Tibial artery (tissue), 4 donors: ENCODE measurements around the gene DNAAF3.
"Not testable (repeated sequence)": the region's sequence is repeated elsewhere in the genome, so short reads cannot be mapped to it uniquely, and the experiment has no call there.

Source experiments
- DNase-seq, 2 donors: peaks; one replicate each; pipeline ENCODE4 v3.0.0-alpha.2; 2019
- H3K27ac ChIP-seq, 2 donors: fragments of 200-600 bp; sonication (generic) in 1 of 2; 1 replicate in 1 of 2; 2 replicates in 1 of 2; pipeline ENCODE4 v1.5.1; 2018 to 2019; ENCODE audit warnings: mild to moderate bottlenecking in 1 of 2
- H3K27me3 ChIP-seq, 2 donors: fragments of 200-600 bp; sonication (generic) in 1 of 2; one replicate each; pipeline versions ENCODE4 v1.5.1 to v1.6.0; 2016 to 2019
- H3K36me3 ChIP-seq, 3 donors: fragments of 200-600 bp; sonication (generic) in 2 of 3; one replicate each; pipeline ENCODE4 v1.5.1; 2016 to 2019; ENCODE audit warnings: mild to moderate bottlenecking in 2 of 3
- H3K4me1 ChIP-seq, 4 donors: fragments of 200-600 bp; sonication (generic) in 2 of 4; 1 replicate in 3 of 4; 2 replicates in 1 of 4; pipeline ENCODE4 v1.5.1; 2016 to 2019
- H3K4me3 ChIP-seq, 2 donors: fragments of 200-600 bp; sonication (generic) in 1 of 2; 1 replicate in 1 of 2; 2 replicates in 1 of 2; pipeline ENCODE4 v1.5.1; 2018 to 2019; ENCODE audit warnings: mild to moderate bottlenecking in 2 of 2
- H3K9me3 ChIP-seq, 3 donors: fragments of 200-600 bp; sonication (generic) in 1 of 3; one replicate each; pipeline ENCODE4 v1.5.1; 2016 to 2019
- intact Hi-C: fragments of 100-400 bp; cut with DNase I; formaldehyde crosslinking; loops from one replicate; pipeline ENCODE4 v1.15.0; 2023; ENCODE audit warnings: low total_unique reads
- TF ChIP-seq, protein P1 (sequence below), 2 experiments: fragments of 200-600 bp in 1 of 2; fragments of 450-650 bp in 1 of 2; IDR thresholded peaks; one replicate each; pipeline ENCODE4 v1.5.1; 2017 to 2019; ENCODE audit warnings: antibody characterized with exemption in 2 of 2, mild to moderate bottlenecking in 1 of 2, moderate library complexity in 1 of 2

Gene DNAAF3

DNA sequence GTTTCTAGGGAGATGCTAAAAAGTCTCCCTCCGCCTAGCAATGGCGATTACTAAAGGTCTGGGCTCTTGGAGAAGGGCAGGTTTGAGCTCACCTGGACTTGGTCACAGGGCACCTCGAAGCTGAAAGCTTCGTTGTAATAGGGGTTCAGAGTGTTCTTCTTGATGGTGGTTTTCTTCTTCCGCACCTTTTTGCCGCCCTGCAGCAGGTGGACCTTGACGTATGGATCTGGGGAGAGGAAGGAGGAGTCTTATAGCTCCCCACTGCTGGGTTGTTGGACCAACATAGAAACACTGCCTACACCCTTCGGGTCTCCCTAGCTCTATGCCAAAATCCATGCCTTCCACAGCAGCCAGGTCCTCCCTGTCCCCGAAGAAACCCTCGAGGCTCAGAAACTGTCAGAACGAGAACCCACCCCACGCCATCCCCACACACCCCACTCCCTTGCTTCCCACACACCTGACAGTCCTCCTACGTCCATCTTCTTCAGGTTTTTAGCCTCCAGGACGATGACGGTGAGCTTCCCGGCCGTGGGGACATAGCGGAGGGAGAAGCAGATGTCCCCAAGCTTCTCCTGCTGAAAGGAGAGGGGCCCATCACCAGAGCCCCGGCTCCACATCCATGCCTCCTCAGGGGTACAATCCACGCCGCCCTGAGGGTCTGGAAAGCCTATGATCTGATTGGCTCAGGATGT lies 8.2 kb upstream of the DNAAF3 start:
- TF ChIP-seq, protein P1, sequence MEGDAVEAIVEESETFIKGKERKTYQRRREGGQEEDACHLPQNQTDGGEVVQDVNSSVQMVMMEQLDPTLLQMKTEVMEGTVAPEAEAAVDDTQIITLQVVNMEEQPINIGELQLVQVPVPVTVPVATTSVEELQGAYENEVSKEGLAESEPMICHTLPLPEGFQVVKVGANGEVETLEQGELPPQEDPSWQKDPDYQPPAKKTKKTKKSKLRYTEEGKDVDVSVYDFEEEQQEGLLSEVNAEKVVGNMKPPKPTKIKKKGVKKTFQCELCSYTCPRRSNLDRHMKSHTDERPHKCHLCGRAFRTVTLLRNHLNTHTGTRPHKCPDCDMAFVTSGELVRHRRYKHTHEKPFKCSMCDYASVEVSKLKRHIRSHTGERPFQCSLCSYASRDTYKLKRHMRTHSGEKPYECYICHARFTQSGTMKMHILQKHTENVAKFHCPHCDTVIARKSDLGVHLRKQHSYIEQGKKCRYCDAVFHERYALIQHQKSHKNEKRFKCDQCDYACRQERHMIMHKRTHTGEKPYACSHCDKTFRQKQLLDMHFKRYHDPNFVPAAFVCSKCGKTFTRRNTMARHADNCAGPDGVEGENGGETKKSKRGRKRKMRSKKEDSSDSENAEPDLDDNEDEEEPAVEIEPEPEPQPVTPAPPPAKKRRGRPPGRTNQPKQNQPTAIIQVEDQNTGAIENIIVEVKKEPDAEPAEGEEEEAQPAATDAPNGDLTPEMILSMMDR (IDR thresholded peaks at IDR 0.05) = no peak
- Histone ChIP-seq H3K4me1 (peaks cover 0 to 24% (median 18%) of the 10 kb centered on the region in 4 donors), H3K4me3 (no peak overlapping the region), H3K9me3 (no peaks in the 10 kb centered on the region), H3K27ac (no peak overlapping the region), H3K27me3 (peaks cover 9 to 93% of the 10 kb centered on the region in 2 donors), H3K36me3 (no peaks in the 10 kb centered on the region)
- no peak for DNase-seq
- intact Hi-C loops = no loop called here

DNA sequence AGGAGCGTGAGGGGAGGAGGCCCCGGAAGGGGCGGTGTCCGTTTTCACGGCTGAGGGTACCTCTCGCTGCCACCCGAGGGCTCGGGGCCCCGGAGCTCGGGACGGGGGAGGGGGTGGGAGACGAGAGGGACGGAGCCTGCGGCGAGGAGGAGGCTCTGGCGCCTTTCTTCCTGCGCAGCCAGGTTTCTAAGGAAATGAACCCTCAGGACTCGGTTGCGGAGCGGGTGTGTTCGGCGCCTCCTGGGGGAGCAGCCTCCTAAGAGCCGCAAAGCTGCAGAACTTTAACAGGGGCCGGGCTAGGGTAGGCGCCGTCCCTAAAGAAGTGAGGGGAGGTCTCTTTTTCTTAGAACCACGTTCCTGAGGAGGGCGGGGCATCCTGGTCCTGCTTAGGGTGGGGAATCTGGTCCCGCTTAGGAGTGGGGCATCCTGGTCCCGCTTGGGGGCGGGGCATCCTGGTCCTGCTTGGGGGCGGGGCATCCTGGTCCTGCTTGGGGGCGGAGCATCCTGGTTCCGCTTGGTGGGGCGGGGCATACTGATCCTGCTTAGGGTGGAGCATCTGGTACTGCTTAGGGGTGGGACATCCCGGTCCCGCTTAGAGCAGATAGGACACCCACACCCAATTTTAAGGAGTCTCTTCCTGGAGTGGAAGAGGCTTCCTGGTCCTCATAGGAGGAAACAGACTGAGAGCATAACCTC lies 7.4 kb upstream of the DNAAF3 start:
- intact Hi-C loops = no loop called here
- peak in 1 of 2 donors; percentile 27 for DNase-seq
- Histone ChIP-seq H3K36me3 (no peaks in the 10 kb centered on the region), H3K4me3 (peak overlapping the region; percentile 13 to 31), H3K4me1 (peaks cover 0 to 16% (median 11%) of the 10 kb centered on the region in 4 donors), H3K9me3 (no peaks in the 10 kb centered on the region), H3K27ac (no peak overlapping the region), H3K27me3 (peaks cover 3 to 93% of the 10 kb centered on the region in 2 donors)
- TF ChIP-seq, protein P1 (IDR thresholded peaks at IDR 0.05) = no peak

DNA sequence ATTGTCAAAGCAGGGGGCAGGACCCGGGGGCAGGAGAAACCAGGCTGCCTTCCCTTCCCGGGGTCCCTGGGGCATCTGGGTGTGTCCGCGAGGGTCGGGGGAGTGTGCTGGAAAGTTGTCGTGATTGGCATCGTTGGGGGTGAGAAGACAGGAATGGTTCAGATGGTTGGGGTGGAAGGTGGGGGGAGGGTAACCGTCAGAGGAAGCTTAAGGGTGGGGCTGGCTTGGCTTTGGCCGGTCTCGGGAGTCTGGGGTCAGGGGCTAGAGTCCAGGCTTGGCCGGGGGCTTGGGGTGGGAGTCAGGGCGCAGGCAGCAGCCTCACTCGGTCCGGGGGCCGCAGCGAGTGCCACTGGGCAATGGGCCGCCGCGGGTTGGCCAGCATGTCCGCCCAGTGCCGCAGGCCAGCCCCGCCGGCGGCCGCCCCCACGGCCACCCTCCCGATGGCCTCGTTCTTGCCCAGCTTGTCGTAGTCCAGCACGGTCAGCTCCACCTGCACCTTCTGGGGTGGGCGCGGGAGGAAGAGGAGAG lies 6.8 kb upstream of the DNAAF3 start:
- intact Hi-C loops = no loop called here
- peak overlapping the region; percentile 13 to 31 for H3K4me3 ChIP-seq
- no peaks in the 10 kb centered on the region for H3K36me3 ChIP-seq
- peaks cover 3 to 93% of the 10 kb centered on the region in 2 donors for H3K27me3 ChIP-seq
- peaks cover 0 to 15% (median 9%) of the 10 kb centered on the region in 4 donors for H3K4me1 ChIP-seq
- no peaks in the 10 kb centered on the region for H3K9me3 ChIP-seq
- no peak for DNase-seq
- TF ChIP-seq, protein P1 (IDR thresholded peaks at IDR 0.05) = no peak
- no peak overlapping the region for H3K27ac ChIP-seq

DNA sequence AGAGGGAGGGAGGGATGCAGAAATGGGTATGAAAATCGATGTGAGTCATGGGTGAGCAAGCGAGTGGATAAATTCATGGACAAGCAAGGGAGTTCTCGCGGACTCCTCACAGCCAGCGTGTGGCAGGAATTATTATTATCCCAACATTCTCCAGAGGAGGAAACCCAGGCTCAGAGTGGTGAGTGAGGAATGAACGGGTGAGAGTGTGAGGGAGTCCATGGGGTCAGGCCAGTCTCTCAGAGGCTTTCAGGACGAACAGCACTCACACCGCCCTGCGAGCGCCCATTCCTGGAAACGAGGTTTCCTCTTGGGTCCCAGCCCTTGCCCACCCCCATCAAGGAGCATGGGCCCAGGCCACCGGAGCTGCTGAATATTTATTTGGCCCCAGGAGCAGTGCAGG lies 6.3 kb upstream of the DNAAF3 start:
- DNase-seq = no peak
- TF ChIP-seq, protein P1 (IDR thresholded peaks at IDR 0.05) = no peak
- Histone ChIP-seq H3K4me1 (peaks cover 0 to 15% (median 9%) of the 10 kb centered on the region in 4 donors), H3K27me3 (peaks cover 3 to 91% of the 10 kb centered on the region in 2 donors), H3K4me3 (no peak overlapping the region), H3K9me3 (no peaks in the 10 kb centered on the region), H3K27ac (no peak overlapping the region), H3K36me3 (no peaks in the 10 kb centered on the region)
- intact Hi-C loops = no loop called here

DNA sequence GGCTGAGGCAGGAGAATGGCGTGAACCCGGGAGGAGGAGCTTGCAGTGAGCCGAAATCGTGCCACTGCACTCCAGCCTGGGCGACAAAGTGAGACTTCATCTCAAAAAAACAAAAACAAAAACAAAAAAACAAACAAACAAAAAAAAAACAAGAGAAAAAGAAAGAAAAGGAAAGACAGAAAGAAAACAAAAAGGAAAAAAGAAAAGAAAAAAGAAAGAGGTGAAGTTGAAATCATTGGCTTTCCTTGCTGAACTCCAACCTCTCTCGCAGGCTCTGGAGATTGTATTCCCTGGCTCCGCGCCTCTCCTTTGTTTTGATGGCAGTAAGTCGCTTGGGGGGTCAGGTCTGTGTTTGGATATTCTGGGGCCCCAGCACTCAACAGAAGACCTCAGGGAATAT lies 5.9 kb upstream of the DNAAF3 start:
- peaks cover 3 to 91% of the 10 kb centered on the region in 2 donors for H3K27me3 ChIP-seq
- H3K4me3 ChIP-seq, intact Hi-C loops, H3K36me3 ChIP-seq, H3K9me3 ChIP-seq, DNase-seq, H3K27ac ChIP-seq: not testable (repeated sequence)
- peaks cover 0 to 15% (median 9%) of the 10 kb centered on the region in 4 donors for H3K4me1 ChIP-seq

DNA sequence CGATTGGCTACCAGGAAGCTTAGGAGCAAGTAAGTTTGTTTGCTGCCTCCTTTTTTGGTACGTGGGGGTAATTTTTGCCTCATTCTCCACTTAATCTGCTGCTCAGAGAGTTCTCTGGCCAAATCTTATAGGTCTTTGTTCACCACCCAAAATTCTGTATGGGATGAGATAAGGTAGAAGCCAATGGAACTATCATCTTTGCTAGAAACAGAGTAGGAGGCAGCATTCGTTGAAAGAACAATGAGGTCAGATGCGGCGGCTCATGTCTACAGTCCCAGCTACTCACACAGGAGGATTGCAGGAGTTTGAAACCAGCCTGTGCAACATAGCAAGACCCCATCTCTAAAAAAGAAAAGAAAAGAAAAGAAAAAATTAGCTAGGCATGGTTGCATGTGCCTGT lies 5.0 kb upstream of the DNAAF3 start:
- Histone ChIP-seq H3K36me3 (no peaks in the 10 kb centered on the region), H3K27me3 (peaks cover 3 to 91% of the 10 kb centered on the region in 2 donors), H3K4me3 (no peak overlapping the region), H3K27ac (no peak overlapping the region), H3K4me1 (peaks cover 0 to 16% (median 12%) of the 10 kb centered on the region in 4 donors), H3K9me3 (no peaks in the 10 kb centered on the region)
- DNase-seq = no peak
- TF ChIP-seq, protein P1 (IDR thresholded peaks at IDR 0.05) = no peak
- intact Hi-C loops = no loop called here
